RWPE2 (cell line): ENCODE measurements around the gene AQP1.

Experiments
- ATAC-seq: fragments of 200-7000 bp; cut with Tn5 transposase; 3 replicates; pipeline ENCODE4 v1.9.1; 2021; ENCODE audit warnings: low read depth
- DNase-seq: peaks from one replicate; pipeline ENCODE4 v3.0.0-alpha.2; 2020; ENCODE audit warnings: low spot score
- H3K27ac ChIP-seq: fragments of 450-650 bp; 2 replicates; pipeline ENCODE4 v1.5.1; 2017; ENCODE audit warnings: mild to moderate bottlenecking; ENCODE audit not compliant: poor library complexity, severe bottlenecking
- H3K27me3 ChIP-seq: fragments of 250-450 bp; sonication (Bioruptor Pico); 2 replicates; pipeline ENCODE4 v1.5.1; 2021; ENCODE audit warnings: mild to moderate bottlenecking, moderate library complexity; ENCODE audit not compliant: insufficient read depth, poor library complexity, severe bottlenecking
- H3K36me3 ChIP-seq: fragments of 250-450 bp; sonication (Bioruptor Pico); 2 replicates; pipeline ENCODE4 v1.5.1; 2020; ENCODE audit warnings: low read depth, mild to moderate bottlenecking, moderate library complexity
- H3K4me1 ChIP-seq: fragments of 250-450 bp; sonication (Bioruptor Pico); 2 replicates; pipeline ENCODE4 v1.5.1; 2021; ENCODE audit warnings: mild to moderate bottlenecking, moderate library complexity; ENCODE audit not compliant: insufficient read depth, poor library complexity, severe bottlenecking
- H3K4me3 ChIP-seq: fragments of 250-450 bp; sonication (Bioruptor Pico); 2 replicates; pipeline ENCODE4 v1.5.1; 2021; ENCODE audit warnings: mild to moderate bottlenecking, moderate library complexity; ENCODE audit not compliant: severe bottlenecking
- H3K9me3 ChIP-seq: fragments of 250-450 bp; sonication (Bioruptor Pico); 2 replicates; pipeline ENCODE4 v1.5.1; 2021; ENCODE audit warnings: mild to moderate bottlenecking, moderate library complexity; ENCODE audit not compliant: severe bottlenecking
- CTCF ChIP-seq: fragments of 450-650 bp; IDR thresholded peaks from one replicate; pipeline ENCODE4 v1.5.1; 2017; ENCODE audit warnings: mild to moderate bottlenecking, moderate library complexity; ENCODE audit not compliant: poor library complexity, severe bottlenecking

The AQP1 gene

GRCh38 chr7:30911561-30911969 is at the start of gene AQP1:
Gene AQP1 (plus strand): TSS chr7:30911853. CDS start chr7:30911910, 57 bp downstream.
- Histone ChIP-seq H3K4me1 (peaks cover 7% of the 10 kb centered on the region), H3K4me3 (no peak within 1 kb of the TSS), H3K27ac (no peak within 1 kb of the TSS), H3K36me3 (no peaks in the 10 kb centered on the region), H3K9me3 (no peaks in the 10 kb centered on the region), H3K27me3 (no peaks in the 10 kb centered on the region)
- TF ChIP-seq CTCF = no peak
- no peak for DNase-seq
- ATAC-seq = no peak

GRCh38 chr7:30862995-30863705 is 48.5 kb upstream of the AQP1 start:
- Histone ChIP-seq H3K4me1 (no peaks in the 10 kb centered on the region), H3K4me3 (no peak overlapping the region), H3K27me3 (no peaks in the 10 kb centered on the region), H3K9me3 (no peaks in the 10 kb centered on the region), H3K36me3 (no peaks in the 10 kb centered on the region), H3K27ac (no peak overlapping the region)
- no peak for TF ChIP-seq CTCF
- no peak for DNase-seq
- ATAC-seq = no peak

GRCh38 chr7:30863706-30864035 is 48.0 kb upstream of the AQP1 start:
- H3K4me1 ChIP-seq = no peaks in the 10 kb centered on the region
- no peak overlapping the region for H3K27ac ChIP-seq
- no peaks in the 10 kb centered on the region for H3K27me3 ChIP-seq
- no peaks in the 10 kb centered on the region for H3K36me3 ChIP-seq
- DNase-seq = no peak
- H3K9me3 ChIP-seq = no peaks in the 10 kb centered on the region
- no peak for TF ChIP-seq CTCF
- H3K4me3 ChIP-seq = no peak overlapping the region
- no peak for ATAC-seq

GRCh38 chr7:30864101-30864500 is 47.6 kb upstream of the AQP1 start:
- no peaks in the 10 kb centered on the region for H3K9me3 ChIP-seq
- TF ChIP-seq CTCF = no peak
- ATAC-seq (no peak), DNase-seq (no peak)
- H3K27me3 ChIP-seq = no peaks in the 10 kb centered on the region
- H3K36me3 ChIP-seq = no peaks in the 10 kb centered on the region
- H3K27ac ChIP-seq = no peak overlapping the region
- no peaks in the 10 kb centered on the region for H3K4me1 ChIP-seq
- H3K4me3 ChIP-seq = no peak overlapping the region

GRCh38 chr7:30865076-30865475 is 46.6 kb upstream of the AQP1 start:
- Histone ChIP-seq H3K36me3 (no peaks in the 10 kb centered on the region), H3K27ac (no peak overlapping the region), H3K27me3 (no peaks in the 10 kb centered on the region), H3K4me3 (no peak overlapping the region), H3K9me3 (no peaks in the 10 kb centered on the region), H3K4me1 (no peaks in the 10 kb centered on the region)
- ATAC-seq = no peak
- no peak for TF ChIP-seq CTCF
- DNase-seq = no peak
